HG03108 (cell line): ENCODE results near the gene MYT1.

Experiments
- ATAC-seq: cut with Tn5 transposase; IDR thresholded peaks from one replicate; pipeline ENCODE4 v1.9.1; 2021; ENCODE audit warnings: moderate library complexity; ENCODE audit not compliant: unreplicated experiment

MYT1 gene

GRCh38 chr20:64242797-64243475 lies 78.7 kb downstream of the MYT1 start:
- no peak for ATAC-seq

- ATAC-seq = no peak
These were observed 80.1 kb downstream of the MYT1 start for GRCh38 chr20:64244281-64244805.

GRCh38 chr20:64244870-64245603 lies 80.8 kb downstream of the MYT1 start:
- no peak for ATAC-seq

- no peak for ATAC-seq
These were observed 81.7 kb downstream of the MYT1 start for GRCh38 chr20:64245746-64246595.

- ATAC-seq = no peak
These were observed 82.5 kb downstream of the MYT1 start for GRCh38 chr20:64246616-64247306.

GRCh38 chr20:64247307-64247618 lies 83.0 kb downstream of the MYT1 start:
- ATAC-seq = no peak

- ATAC-seq = no peak
These were observed 84.0 kb downstream of the MYT1 start for GRCh38 chr20:64247970-64248841.

GRCh38 chr20:64250027-64250426 lies 85.8 kb downstream of the MYT1 start:
- ATAC-seq = no peak

GRCh38 chr20:64253000-64253383 lies 88.7 kb downstream of the MYT1 start:
- no peak for ATAC-seq

- ATAC-seq = no peak
These were observed 89.2 kb downstream of the MYT1 start for GRCh38 chr20:64253443-64253842.

- no peak for ATAC-seq
These were observed 89.9 kb downstream of the MYT1 start for GRCh38 chr20:64254156-64254555.

- no peak for ATAC-seq
These were observed 90.5 kb downstream of the MYT1 start for GRCh38 chr20:64254571-64255360.

GRCh38 chr20:64255361-64256281 lies 91.4 kb downstream of the MYT1 start, which contains the start of gene PCMTD2:
TSS of gene PCMTD2 (plus strand) at chr20:64255748. CDS start at chr20:64259966, 4,218 bp downstream.
- peak; percentile 66 for ATAC-seq

GRCh38 chr20:64256282-64256935 lies 92.2 kb downstream of the MYT1 start:
- no peak for ATAC-seq

GRCh38 chr20:64257107-64257757 lies 93.0 kb downstream of the MYT1 start:
- ATAC-seq = no peak

GRCh38 chr20:64258071-64258823 lies 94.0 kb downstream of the MYT1 start:
- no peak for ATAC-seq
